GM19035 (cell line): Measurements from ENCODE around the gene EBLN1.

Experiments
- ATAC-seq: cut with Tn5 transposase; IDR thresholded peaks from one replicate; pipeline ENCODE4 v1.9.1; 2021; ENCODE audit not compliant: unreplicated experiment

EBLN1 gene

DNA sequence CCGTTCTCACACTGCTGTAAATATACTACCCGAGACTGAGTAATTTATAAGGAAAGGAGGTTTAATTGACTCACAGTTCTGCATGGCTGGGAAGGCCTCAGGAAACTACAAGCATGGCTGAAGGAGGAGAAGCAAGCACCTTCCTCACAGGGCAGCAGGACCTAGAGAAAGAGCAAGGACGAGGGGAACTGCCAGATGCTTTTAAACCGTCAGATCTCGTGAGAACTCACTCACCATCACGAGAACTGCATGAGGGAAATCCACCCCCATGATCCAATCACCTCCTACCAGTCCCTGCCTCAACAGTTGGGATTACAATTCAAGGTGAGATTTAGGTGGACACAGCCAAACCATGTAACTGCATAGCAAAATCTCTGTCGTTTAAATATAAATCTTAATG, at the start of gene EBLN1:
TSS of gene EBLN1 (minus strand) at position 174 of the 400 bp plus-strand sequence. CDS start 8,032 bp downstream, outside the sequence.
- ATAC-seq, result no peak

DNA sequence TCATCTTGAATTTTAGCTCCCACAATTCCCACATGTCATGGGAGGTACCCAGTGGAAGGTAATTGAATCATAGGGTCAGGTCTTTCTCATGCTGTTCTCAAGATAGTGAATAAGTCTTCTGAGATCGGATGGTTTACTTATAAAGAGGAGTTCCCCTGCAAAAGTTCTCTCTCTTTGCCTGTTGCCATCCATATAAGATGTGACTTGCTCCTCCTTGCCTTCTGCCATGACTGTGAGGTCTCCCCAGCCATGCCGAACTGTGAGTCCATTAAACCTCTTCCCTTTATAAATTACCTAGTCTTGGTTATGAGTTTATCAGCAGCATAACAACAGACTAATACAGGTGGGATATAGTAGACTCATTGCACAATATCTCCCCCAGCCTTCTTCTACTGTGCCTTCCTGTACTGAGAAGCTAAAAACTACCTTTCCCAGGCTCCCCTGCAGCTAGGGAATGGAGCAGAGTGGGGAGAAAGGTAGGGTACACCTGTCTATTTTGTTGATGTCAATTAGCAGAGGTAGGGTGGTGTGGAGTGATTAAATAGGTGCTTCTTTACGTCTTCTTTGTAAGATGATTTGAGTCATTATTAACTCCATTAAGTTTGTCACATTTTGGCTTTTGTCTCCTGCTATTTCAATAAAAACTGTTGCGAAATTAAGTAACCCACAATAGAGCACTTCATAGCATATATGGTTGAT, 48.2 kb upstream of the EBLN1 start:
- ATAC-seq, result no peak

DNA sequence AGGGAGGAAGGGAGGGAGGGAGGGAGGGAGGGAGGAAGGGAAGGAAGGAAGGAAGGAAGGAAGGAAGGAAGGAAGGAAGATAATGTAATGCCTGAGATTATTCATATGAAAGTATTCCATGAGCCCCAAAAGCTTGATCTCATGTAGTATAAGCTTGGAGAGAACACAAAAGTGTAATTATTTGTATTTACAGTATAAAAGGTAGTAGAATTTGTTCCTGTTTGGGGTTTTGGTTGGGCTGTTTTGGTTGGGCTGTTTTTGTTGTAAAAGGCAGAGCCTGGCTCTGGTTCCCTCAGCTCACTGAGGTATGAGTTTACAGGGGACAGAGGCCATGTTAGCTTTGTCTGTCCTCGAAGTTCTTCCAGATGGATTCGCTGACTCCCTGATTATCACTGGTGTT, 45.3 kb upstream of the EBLN1 start:
- ATAC-seq, result no peak

DNA sequence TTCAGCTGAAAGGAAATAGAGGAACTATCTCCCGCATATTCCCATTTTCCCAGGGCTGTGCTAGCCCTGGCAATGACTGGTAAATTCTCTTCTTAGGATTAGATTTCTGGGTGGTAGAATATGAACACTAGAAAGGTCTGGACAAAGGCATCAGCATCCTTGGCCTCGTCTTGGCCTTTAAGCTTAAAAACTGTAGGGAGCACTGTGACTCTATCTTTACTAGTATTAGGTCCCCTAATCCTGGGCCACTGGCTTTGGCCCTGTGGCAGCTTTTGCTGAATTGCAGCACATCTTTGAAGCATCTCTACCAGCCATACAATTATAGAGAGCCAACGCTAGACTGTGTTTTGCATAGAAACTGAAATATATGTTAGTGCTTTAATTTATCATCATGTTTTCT, 41.5 kb upstream of the EBLN1 start:
- ATAC-seq, result no peak

DNA sequence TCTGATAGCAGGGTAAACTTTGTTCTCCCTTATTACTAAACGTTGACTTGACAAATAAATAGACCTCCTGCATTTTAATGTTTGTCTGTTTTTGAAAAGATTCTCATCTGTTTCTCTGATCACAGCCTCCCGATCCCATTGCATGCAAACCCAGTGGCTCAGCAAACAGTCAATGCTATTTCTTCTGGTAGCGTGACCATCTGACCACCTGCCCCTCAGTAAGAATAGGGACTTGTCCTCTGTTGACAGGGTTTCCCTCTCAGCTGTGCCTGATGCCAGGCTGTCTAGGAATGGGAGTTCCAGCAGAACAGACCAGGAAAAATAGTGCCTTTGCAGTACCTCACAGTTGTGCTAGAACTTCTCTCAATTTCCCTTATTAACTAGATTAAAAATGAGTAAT, 40.7 kb upstream of the EBLN1 start:
- no peak for ATAC-seq

DNA sequence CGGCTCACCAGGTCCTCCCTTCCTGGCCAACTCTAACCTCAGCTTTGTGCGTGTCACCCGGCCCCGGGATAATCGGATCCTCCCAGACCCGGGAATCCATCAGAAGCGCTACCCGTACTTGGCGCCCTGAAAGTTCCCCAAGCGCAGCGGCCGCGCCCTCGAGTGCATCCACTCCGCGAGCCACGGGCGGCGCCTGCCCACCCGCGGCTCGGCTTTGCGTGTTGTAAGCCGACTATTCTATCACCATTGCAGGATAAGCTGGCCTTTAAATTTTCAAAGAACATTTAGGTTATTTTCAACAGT, 35.7 kb upstream of the EBLN1 start:
- ATAC-seq, result no peak

DNA sequence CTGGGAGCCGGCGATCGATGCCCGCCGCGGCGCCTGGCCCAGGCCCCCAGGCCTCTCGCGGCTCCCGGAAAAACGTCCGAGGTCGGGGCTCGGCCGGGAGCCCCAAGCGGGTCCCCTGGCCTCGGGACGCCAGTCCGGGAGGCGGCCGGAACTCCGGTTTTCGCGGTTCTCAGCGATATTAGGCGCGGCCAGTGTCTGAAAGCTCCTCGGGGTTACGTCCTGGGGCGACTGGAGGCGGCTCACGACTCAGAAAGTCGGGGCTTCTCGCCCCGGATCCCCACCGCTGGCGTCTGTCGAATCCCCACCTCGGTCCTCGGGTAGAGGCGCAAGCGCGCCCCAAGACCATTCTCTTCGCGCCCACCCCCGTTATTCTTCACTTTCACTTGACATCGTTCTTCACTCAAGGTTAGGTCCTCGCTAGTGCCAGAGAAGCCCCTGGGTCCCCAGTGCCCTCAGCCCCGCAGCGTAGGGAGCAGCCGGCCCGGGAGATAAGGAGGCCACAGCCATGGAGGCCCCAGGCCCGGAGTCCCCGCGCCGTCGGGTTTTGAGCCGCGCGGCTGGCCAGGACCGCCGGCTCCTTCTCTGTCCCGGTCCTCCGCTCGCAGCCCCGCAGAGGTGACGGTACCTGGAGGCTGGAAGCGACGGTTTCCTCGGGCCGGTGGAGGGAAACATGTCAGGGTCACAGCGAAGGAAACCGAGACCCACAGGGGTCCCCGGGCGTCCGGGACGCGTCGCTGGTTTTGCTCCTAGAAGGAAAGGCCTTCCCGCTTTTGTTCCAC, 35.2 kb upstream of the EBLN1 start:
- peak; percentile 36 for ATAC-seq

DNA sequence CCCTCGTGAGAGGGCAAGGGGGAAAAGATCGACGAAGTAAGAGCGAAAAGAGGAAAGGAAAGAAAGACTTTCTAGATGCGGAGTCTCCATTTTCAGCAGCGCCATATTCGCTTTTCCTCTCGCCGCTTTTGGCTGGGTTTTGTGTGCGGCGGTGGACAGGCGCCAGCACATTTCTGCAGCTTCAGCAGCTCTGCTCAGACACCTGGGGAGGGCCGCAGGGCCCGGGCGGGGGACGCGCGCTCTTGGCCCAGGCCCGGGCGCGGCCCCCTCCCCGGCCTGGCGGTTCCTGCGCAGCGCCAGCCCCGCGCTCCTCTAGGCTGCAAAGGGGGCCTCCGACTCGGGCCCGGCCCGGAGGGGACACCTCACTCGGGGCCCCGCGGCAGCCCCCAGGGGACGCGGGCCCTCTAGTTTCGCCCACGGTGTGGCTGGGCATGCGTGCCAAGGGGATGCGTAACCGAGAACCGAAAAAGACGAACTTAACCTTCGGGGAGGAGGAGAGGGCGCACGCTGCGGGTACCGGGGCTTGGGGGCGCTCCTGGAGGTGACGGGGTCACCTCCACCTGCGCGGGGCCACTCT, 34.5 kb upstream of the EBLN1 start:
- ATAC-seq, result peak; percentile 58

DNA sequence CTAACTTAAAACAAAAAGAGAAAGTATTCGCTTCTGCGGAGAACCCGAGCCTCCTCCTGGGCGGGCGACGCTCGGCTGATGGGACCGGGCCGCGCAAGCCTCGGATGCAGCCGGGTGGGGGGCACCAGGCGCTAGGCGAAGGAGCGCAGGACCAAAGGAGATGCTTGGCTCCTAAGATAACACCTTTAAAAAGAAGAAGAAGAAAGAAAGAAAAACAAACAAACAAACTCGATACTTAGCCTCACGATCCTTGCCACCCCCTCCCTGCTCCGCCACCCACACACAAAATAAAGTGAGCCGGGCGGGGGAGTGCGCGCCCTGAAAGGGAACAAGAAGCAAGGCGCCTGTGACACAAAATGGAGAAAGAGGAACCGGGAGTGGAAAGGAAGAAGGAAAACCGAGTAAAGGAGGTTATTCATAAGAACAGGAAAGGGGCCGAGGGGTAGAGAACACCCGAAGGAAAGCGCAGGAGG, 34.0 kb upstream of the EBLN1 start:
- ATAC-seq, result peak; percentile 55

DNA sequence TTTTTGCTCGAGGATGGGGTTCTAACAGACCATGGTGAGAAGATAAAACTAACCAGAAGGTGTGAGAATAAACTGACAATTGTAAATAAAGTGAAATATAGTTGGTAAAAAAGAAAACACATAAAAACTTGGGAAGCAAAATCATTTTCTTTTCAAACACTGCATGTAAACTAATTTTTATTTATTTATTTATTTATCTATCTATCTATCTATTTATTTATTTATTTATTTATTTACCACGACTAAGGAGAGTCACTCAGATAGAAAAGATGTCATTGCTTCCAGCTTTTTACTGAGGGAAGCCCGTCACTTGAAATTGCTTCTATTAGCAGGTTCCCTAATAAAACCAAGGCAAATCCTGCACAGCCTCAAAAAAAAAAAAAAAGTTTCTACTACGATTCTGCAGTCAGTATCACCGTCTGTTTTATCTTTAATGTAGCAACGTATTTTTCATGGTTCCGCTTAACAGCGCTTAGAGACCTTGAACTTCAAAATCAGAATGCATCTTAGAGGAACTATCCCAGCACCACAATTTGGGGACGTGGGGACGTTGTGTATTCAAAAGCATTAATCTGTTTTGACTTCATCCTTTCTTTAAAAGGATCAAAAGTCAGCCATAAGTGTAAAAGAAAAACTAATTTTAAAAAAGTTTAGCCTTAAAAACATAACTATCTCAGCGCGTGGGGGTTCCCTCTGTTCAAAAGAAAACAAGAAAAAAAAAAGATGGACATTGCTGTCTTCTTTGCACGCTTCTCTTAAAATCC, 33.3 kb upstream of the EBLN1 start:
- no peak for ATAC-seq

DNA sequence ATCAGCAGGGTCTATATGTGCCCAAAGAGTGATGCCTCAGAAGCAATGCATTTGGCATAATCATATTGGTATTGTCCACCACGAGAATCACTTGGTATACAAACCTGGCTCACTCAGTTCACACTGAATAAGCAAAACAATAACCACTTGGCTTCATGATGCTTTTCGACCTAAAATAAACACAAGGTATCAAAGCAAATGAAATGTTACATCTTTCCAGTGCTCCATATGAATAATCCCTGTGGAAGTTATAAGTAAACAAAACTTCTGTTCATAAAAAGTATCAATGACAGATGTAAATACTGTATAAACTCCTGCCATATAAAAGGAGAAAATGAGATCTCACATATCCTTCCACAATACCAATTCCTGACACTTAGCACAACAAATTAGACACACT, 29.8 kb upstream of the EBLN1 start:
- no peak for ATAC-seq

DNA sequence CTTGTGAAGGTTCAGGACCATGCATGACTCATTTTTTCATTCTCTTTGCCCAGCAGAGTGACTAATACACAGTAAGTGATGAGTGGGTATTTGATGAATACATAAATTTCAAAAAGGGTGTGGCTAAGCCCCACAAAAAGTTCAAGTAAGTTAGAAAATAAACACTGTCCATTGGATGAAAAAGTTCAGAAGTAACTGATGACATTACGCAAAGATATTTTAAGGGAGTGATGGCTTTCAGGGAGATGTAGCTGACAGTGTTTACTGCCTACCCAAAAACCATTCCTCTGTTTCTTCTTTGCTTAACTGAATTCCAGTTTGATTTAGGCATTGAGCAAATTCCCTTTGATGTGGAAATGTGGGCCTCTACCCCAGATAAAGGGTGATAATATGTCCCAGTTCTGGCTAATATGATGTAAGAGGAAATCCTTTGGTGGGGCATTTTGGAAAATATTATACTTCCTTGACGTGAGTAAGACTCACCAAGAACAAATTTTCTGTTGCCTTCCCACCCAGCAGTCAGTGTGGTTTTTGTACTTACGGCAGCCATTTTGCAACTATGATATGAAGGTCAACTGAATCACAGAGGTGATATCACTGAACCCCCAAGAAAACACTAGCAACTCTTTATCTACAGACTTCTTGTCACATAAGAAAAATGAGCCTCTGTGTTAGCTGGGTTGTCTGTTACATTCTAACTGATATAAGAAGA, 29.0 kb upstream of the EBLN1 start:
- ATAC-seq, result no peak

DNA sequence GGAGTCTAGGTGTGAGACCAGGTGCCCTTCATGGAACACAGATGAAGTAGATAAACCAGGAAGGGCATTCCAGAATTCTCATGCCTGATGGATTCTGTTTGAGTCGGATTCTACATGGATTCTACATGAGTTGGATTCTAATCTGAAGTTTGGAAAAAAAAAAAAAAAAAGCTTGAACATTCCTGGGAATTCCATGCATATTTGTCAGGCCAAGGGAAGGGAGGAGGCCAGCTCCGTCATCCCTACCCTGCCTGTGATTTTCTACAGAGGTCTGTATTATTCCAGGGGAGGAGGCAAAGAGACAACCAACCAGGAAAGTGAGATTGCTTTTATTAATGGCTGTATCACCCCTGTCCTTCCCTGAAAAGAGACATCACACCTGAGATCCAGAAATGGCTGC, 27.8 kb upstream of the EBLN1 start:
- no peak for ATAC-seq

DNA sequence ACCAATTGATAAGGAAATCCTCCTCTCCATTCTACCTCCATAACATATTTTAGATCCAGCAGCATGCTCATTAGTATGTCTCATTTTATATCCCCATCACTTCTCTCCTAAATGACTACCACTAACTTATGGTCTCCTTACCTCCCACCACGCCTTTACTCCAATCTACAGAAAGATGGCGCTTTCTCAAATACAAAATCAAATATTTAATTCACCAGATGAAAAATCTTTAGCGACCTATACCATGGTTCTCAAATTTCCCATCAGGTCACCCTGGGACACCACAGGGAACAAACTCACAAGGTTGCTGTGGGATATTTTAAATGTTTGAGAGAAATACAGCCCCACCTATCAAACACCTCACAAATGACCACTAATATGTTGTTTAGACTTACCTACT, 27.0 kb upstream of the EBLN1 start:
- no peak for ATAC-seq

DNA sequence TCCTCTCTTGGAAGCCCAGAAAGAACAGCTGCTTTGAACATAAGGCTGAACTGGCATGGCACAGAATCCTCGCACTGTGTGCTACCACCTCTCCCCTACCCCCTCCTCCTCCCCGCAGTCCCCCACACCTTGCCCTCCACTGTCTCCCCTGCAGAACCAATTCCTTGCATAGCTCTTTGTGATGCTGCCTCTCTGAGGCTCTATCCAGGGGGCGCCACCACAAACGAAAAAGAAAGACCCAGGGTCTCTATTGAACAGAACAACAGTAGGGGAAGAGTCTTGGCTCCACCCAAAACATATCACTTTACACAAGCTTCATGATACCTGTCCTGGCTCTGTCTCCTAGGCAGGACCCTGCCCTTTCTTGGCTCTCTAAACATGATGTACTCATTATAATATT, 26.2 kb upstream of the EBLN1 start:
- no peak for ATAC-seq

DNA sequence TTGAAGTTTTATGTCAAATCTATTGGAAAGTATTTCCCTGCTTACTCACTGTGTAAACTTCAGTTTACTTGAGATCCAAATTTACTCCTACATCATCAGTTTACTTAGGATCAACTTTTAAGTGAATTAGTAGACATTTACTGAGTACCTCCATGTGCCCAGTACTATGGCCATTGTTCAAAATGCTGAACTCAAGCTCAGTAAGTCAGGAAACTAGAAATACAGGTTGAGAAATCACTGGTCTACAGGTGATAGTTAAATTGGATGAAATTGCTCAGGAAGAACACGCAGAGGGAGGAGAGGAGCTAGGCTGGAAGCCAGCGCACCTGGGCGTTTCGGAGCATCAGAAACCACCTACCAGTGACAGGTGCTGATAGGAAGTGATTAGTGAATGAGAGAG, 25.5 kb upstream of the EBLN1 start:
- no peak for ATAC-seq

DNA sequence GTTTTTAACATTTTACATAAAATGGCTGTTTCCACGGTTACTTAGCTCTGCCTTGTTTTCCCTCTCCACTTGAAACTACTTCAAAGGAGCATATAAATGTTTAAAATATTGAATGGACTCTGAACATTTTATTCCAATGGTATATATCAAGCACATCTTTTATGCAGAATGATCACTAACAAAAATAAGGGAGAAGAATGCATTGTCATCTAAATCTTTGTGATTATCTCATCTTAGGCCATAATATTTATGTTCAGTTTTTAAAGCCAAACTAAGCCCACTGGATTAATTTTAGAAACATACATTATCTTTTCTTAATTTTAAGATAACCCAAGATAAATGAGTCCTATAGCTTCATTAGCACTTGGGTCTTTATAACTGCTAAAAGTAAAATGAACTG, 13.4 kb upstream of the EBLN1 start:
- no peak for ATAC-seq

DNA sequence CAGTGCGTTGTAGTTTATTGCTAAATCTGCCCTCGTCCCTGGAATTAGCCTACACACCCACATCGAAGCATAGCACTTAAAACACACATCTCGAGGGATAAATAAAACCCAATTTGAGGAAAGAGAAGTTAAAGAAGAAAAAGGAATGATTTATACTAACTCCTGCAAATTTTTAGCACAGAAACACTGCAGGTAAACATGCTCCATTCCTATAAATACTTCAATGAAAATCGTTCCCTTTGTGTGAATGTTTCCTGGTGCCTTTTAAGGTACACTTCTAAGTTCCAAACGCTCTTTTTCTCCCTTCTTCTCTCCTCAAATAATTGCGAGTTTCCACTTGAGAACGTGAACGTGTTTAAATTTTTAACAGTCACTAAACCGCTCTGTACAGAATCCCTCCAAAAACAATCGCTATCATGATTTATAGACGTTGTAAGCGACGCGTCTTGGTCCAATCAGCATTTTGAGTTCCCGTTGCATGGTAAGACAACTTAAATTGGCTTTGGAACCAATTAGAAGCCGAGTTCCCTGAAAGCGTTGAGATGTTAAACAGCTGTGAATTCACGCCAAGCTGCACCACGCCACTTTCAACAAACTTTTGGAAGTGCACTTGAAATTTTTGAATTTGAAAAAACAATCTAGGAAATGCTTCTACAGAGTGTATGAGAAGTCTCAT, 12.5 kb upstream of the EBLN1 start:
- ATAC-seq, result no peak

DNA sequence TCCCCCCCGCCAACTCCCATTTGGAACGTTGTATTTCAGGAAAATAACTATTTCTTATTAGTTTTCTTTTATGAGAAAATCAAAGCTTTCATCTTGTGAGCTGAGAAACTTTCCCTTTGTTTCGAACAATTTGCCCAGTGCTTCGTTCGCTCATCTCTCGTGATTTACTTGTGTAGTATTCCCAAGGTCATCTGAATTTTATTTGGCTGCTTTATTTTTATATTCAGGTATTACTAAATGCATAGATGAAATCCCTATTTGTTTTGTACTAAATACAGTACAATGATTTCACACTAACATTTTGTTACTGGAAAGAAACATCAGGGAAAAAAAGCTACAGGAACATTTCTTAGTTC, 12.0 kb upstream of the EBLN1 start:
- ATAC-seq, result no peak

DNA sequence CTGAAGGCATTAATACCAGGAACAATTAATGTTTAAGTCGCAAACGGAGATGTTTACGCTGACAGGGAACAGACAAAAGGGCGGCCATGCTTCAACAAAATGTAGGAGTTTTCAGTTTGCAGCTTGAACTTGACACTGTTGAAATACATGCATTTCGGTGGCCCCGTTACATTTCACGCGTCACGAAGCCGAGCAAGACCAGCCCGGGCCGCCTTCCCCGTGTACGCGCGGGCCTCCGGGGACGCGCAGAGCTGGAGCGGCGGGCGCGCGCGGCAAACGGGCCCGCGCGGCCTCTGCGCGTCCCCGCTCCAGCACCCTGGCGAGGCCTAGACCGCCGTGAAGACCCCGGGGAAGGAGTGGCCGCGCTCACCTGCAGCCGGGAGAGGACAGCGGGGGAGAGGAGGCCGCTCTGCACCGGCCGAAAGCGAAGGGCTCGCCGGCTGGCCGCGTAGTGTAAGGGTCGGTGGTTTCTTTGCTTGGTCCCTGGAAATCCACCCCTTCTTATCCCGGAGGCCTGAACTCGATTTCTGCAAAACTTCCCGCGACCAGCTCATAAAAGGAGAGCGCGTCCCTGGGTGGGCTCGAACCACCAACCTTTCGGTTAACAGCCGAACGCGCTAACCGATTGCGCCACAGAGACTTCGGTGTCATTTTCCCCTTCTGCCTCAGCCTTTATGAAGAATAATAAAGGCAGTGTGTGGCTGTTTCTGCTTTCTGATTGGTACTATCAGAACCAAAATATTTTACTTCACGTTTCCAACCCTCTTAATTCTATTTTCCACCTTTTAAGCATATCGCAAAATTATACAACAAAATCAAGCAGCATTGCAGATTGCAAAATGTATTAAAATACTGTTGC, 11.4 kb upstream of the EBLN1 start:
- peak; percentile 80 for ATAC-seq
